Adrenal gland (tissue), 5 donors: Measurements from ENCODE around the gene RNF182.

Experiments
- POLR2A ChIP-seq, 2 donors: fragments of 450-650 bp; IDR thresholded peaks; one replicate each; pipeline ENCODE4 v1.6.1; 2017; ENCODE audit warnings: antibody characterized with exemption in 2 of 2, mild to moderate bottlenecking in 2 of 2, moderate library complexity in 1 of 2
- TF ChIP-seq, protein P1 (sequence below), 6 experiments: fragments of 450-650 bp in 4 of 6; fragments of 200-600 bp in 2 of 6; sonication (generic) in 1 of 6; IDR thresholded peaks; 1 replicate in 5 of 6; 2 replicates in 1 of 6; pipeline versions ENCODE4 v1.5.1 to v1.8.0; 2016 to 2021; ENCODE audit warnings: antibody characterized with exemption in 6 of 6, mild to moderate bottlenecking in 2 of 6, moderate library complexity in 1 of 6
- donor health status: DM: no; HTN: no; CAD: no.

DNA sequence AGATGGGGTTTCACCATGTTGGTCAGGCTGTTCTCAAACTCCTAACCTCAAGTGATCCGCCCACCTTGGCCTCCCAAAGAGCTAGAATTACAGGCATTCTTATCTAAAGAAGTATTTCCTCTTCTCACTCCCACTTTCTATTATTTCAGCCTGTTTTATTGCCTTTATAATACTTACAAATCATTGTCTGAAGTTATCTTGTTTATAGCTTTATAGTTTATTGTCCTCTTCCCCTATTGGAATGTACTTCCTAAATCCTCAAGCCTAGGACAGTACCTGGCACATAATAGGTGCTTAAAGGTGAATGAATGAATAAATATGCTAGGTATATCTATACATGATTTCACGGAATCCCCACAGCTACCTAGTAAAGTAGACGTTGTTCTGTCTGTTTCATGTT is 37.8 kb upstream of the RNF182 start:
- TF ChIP-seq, protein P1, sequence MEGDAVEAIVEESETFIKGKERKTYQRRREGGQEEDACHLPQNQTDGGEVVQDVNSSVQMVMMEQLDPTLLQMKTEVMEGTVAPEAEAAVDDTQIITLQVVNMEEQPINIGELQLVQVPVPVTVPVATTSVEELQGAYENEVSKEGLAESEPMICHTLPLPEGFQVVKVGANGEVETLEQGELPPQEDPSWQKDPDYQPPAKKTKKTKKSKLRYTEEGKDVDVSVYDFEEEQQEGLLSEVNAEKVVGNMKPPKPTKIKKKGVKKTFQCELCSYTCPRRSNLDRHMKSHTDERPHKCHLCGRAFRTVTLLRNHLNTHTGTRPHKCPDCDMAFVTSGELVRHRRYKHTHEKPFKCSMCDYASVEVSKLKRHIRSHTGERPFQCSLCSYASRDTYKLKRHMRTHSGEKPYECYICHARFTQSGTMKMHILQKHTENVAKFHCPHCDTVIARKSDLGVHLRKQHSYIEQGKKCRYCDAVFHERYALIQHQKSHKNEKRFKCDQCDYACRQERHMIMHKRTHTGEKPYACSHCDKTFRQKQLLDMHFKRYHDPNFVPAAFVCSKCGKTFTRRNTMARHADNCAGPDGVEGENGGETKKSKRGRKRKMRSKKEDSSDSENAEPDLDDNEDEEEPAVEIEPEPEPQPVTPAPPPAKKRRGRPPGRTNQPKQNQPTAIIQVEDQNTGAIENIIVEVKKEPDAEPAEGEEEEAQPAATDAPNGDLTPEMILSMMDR (IDR thresholded peaks at IDR 0.05) = no peak
- no peak for TF ChIP-seq POLR2A (IDR thresholded peaks at IDR 0.05)
